ENCODE data around the gene DAGLA.
"Not testable (repeated sequence)": the region's sequence is repeated elsewhere in the genome, so short reads cannot be mapped to it uniquely, and the experiment has no call there.

The DAGLA gene

DNA sequence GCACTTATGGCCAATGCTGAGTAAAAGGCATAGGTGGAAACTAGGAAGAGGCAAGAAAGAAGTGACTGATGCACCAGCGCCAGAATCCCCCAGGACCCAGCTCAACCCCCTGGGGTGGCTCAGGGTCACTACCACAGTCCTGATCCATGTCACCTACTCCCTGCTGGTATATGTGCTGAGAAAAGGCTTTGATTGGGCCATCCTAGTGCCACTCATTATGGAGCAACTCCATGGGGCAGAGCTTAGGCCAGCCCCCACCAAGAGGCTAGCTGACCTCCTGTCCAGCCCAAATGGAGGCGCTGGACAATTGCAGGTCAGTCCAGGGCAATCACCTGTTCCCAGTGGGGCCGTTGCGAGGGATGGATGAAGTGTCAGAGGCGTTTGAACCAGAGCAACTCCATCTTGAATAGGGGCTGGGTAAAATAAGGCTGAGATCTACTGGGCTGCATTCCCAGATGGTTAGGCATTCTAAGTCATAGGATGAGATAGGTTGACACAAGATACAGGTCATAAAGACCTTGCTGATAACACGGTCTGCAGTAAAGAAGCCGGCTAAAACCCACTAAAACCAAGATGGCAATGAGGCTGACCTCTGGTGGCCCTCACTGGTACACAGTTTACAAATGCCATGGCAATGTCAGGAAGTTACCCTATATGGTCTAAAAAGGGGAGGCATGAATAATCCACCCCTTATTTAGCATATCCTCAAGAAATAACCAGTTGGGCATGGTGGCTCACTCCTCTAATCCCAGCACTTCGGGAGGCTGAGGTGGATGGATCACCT is 20.6 kb upstream of the DAGLA start:
- no peak for DNase-seq (ENCODE audit: low read depth, low spot score)

DNA sequence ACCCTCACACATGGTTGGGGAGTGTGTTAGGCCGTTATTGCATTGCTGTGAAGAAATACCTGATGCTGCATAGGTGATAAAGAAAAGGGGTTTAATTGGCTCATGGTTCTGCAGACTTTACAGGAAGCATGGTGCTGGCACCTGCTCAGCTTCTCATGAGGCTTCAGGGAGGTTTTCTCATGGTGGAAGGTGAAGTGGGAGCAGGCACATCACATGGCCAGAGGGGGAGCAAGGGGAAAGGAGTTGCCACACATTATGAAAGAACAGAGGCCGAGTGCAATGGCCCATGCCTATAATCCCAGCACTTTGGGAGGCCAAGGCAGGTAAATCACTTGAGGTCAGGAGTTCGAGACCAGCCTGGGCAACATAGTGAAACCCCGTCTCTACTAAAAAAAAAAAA is 19.2 kb upstream of the DAGLA start:
- DNase-seq (ENCODE audit: low read depth, low spot score): not testable (repeated sequence)

DNA sequence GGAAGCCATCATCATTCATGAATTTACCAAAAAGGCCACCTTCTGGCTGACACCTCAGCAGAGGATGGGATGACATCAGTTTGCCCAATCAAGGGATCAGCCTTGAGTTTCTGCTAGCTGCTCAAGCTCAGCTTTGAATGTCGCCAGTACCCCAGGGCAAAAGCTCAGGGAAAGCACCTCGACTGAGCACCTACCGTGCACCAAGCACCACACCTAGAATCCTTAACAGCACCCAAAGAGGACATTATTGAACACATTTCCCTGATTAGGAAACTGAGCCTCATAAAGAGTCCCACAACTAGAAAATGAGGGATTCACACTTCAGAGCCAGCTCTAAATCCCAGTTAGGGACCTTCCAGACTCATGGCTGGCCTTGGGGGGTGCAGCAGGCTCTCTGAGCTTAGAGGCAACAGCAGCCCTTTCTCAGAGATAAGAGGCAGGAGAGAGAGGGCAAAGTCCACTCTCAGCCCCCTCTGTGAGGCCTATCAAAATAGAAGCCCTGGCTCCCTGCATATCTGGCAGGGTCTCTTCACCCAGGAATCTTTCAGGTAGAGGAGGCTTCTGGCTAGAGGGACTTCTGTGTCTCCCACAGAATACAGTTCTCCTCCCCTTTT is 13.4 kb upstream of the DAGLA start:
- no peak for DNase-seq (ENCODE audit: low read depth, low spot score)

DNA sequence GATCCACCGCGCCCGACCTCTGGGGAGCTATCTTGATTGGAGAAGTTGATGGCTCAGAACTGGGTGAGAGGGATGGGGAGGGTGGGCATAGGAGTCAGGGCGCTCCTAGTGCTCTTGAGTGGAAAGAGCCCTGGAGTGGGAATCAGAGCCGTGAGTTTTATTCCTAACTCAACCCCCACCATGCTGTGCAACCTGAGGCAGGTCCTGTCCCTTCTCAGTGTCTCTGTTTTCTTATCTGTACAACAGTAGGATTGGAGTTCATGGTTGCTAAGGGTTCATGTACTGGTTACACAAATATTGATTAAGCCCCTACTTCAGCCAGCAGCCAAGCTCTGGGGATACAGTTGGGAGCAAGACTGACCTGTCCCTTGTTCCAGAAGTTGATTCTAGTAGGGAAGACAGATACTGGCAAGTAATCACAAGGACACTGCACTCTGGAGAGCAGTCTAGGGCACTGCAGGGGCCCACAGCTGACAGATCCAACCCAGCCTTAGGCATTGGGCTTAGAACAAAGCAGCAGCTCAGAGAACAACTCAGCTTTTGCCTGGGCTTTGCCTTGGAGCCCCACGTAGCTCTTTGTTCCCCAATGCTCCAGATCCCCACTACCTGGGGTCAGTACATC is 12.4 kb upstream of the DAGLA start:
- DNase-seq (ENCODE audit: low read depth, low spot score): no peak

DNA sequence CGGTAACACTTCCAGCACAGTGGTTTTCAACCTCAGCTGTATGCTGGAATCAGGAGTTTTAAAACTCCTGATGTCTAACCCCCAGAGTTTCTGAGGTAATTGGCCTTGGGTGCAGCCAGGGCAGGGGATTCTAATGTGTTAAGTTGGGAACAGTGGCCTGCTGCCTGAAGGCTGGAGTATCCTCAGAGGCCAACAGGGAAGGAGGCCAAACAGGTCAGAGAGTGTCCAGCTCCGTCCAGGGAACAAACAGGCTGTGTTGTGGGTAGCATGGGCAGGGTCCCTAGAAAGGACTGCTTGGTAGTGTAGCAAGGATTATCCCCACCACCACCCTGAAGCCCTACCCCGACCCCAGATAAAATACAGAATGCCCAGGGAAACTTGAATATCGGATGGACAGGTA is 10.8 kb upstream of the DAGLA start:
- no peak for DNase-seq (ENCODE audit: low read depth, low spot score)

DNA sequence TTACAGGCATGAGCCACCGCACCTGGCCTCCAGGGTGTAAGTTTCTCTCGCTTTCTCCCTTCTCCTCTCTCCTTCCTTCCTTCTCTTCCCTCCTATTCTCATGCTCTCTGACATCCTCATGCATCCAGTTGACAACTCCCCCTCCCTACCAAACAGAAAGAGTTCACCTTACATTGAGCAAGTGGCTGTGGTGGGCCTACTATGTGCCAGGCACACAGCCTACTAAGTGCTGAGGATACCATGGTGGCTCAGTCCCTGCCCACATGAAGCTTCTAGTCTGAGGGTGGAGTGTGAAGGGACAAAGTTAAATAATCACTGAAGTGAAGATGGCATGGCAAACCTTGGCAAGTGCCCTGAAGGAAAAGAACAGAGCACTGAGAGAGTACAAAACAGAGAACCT is 9.6 kb upstream of the DAGLA start:
- no peak for DNase-seq (ENCODE audit: low read depth, low spot score)

DNA sequence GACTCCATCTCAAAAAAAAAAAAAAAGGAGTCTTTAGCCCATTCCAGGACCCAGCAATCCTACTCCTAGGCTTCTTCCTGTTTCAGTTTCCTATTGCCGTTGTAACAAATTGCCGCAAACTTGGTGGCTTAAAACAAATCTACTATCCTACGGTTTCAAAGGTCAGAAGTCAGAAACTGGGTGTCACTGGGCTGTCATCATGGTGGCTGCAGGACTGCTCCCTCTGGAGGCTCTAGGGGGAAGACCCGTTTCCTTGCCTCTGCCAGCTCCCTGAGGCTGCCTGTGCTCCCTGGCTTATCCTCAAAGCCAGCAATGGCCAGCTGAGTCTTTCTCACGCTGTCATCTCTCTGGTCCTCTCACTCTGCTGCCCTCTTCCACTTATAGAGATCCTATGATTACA is 8.7 kb upstream of the DAGLA start:
- no peak for DNase-seq (ENCODE audit: low read depth, low spot score)

- not testable (repeated sequence) for DNase-seq (ENCODE audit: low read depth, low spot score)
These were observed 6.2 kb upstream of the DAGLA start for GRCh38 chr11:61673946-61674467.

DNA sequence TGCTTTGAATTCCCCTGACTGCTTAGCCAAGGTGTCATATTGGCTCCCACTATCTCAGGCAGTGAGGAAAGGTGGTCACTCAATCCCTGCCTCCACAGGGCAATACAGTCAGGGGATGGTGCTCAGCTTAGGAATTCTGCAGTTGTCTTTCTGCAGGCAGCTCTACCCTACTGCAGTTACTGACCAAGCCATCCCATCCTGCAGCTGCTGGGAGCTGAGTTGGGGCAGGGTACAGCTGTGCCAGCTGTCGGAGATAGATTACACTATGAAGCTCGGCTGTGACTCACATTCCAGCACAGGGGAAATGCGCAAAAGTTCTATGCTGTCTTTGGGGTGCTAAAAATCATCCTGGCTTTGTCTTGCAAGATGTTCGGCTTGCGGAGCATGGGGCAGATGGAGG is 4.4 kb upstream of the DAGLA start:
- no peak for DNase-seq (ENCODE audit: low read depth, low spot score)

- DNase-seq (ENCODE audit: low read depth, low spot score): no peak
These were observed 895 bp upstream of the DAGLA start for GRCh38 chr11:61679296-61679695.

DNA sequence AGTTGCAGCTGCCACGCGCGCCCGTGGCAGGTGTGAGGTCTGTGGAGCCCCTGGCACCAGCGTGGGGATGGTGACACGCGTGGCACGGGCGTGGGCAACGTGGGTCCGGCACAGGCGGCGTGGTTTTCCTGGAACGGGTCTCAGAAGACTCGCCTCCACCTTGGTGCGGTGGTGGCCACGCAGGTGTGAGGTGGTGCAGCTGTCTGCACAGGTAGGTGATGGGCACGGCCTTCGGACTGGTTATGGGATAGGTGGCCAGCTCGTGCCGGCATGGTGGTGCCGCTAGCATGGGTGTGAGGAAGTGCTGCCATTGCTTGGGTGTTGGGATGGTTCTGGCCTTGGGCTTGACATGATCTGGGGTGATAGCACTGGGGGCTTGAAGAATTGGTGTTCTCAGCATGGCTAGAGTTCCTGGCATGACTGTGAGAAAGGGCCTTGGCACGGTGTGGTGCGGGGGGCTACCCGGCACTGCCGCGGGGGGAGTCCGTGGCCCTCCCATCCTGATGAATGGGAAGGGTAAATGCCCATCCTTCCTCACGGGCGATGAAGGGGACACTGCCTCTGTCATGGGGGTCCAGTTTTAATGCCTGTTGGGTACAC is 531 bp downstream of the DAGLA start:
- DNase-seq (ENCODE audit: low read depth, low spot score): no peak

- no peak for DNase-seq (ENCODE audit: low read depth, low spot score)
These were observed 2.0 kb downstream of the DAGLA start for GRCh38 chr11:61682093-61682732.

GRCh38 chr11:61682906-61683675 is 2.9 kb downstream of the DAGLA start:
- DNase-seq (ENCODE audit: low read depth, low spot score): no peak

DNA sequence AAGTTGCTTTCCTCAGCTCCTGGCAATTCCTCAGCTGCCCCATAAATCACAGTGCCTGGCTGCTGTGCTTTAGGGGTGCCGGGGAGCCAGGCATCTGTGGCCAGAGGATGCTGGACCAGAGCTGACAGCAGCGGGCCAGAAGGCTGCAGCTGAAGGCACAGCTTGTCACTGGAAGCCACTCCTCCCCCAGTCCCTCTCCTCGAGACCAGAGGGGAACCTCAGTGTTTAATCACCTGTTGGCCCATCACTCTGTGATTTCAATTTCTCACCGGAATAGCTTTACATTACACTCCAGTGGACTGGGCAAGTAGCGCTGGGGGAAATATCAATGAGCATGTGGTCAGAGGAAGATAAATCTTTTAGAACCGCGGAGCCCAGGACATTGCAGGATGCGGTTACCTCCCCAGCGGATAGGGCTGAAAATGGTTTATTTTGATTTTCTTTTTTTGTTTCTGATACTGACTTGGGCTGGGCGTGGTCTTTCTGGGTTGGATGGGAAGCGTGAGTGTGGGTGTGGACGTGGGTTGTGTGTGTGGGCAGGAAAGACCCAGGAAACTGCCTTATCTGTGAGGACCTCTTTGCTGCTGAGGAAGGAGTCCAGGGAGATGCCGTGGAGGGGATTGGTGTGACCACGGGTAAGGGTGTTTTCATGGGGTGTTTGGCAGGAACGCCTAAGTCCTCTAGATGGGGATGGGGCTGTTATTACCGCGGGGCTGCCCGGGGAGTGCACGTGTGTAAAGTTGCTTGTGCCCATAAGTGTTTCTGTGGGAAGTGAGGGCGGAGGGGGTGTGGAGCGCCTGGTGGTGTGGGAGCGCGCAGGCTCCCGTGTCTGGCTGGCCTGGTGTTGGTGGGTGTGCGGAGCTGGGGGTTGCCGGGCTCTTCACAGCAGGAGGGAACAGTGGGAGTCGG is 4.0 kb downstream of the DAGLA start:
- DNase-seq (ENCODE audit: low read depth, low spot score): no peak

- no peak for DNase-seq (ENCODE audit: low read depth, low spot score)
These were observed 4.9 kb downstream of the DAGLA start for GRCh38 chr11:61684870-61685616.

GRCh38 chr11:61685617-61685967 is 5.4 kb downstream of the DAGLA start:
- DNase-seq (ENCODE audit: low read depth, low spot score): no peak

- no peak for DNase-seq (ENCODE audit: low read depth, low spot score)
These were observed 5.9 kb downstream of the DAGLA start for GRCh38 chr11:61686066-61686465.

DNA sequence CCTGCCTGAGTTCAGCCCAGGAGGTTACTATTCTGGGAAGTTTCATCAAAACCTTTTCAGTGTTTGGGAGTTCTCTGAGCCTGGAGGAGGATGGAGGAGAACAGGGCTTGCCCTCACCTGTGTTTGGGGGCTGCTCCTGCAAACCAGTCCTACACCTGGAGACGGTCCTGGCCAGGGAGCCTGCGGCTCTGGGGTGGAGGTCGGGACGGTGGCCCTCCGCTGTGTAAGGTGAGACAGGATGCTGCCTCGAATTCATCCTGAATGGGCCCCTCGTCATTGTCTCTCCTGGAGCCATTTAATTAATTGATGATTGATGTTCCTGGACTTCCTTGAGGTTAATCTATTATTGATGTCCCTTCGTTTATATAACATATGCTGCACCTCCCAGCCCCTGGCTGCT is 6.3 kb downstream of the DAGLA start:
- DNase-seq (ENCODE audit: low read depth, low spot score): no peak

GRCh38 chr11:61687420-61687819 is 7.2 kb downstream of the DAGLA start:
- DNase-seq (ENCODE audit: low read depth, low spot score): no peak
